OCI-LY1 (cell line): ENCODE data around the gene PGC.

Source experiments
- H2AFZ ChIP-seq: fragments of 200-600 bp; sonication (generic), shearing (Covaris generic); 2 replicates; pipeline ENCODE4 v1.6.0; 2014; ENCODE audit warnings: antibody characterized with exemption, mild to moderate bottlenecking, low read length
- H3F3A ChIP-seq: fragments of 200-600 bp; sonication (generic), shearing (Covaris generic); 2 replicates; pipeline ENCODE4 v1.6.0; 2014; ENCODE audit warnings: mild to moderate bottlenecking, antibody characterized with exemption, low read length, moderate library complexity; ENCODE audit not compliant: insufficient read depth
- H3K27ac ChIP-seq: fragments of 200-600 bp; sonication (generic); 2 replicates; pipeline ENCODE4 v1.5.1; 2014; ENCODE audit warnings: low read length, mixed run types, mild to moderate bottlenecking, low read depth; ENCODE audit not compliant: poor library complexity, severe bottlenecking
- H3K27me3 ChIP-seq: fragments of 200-600 bp; sonication (generic); 2 replicates; pipeline ENCODE4 v1.6.0; 2014; ENCODE audit warnings: antibody characterized with exemption, mild to moderate bottlenecking, low read length, moderate library complexity; ENCODE audit not compliant: insufficient read depth
- H3K36me3 ChIP-seq: fragments of 200-600 bp; sonication (generic); 2 replicates; pipeline ENCODE4 v1.6.1; 2014; ENCODE audit warnings: mild to moderate bottlenecking, antibody characterized with exemption, low read length, moderate library complexity, mixed read lengths; ENCODE audit not compliant: insufficient read depth
- H3K4me1 ChIP-seq: fragments of 200-600 bp; sonication (generic); 2 replicates; pipeline ENCODE4 v1.5.1; 2014; ENCODE audit warnings: mild to moderate bottlenecking, low read length, moderate library complexity; ENCODE audit not compliant: insufficient read depth, severe bottlenecking
- H3K4me2 ChIP-seq: fragments of 200-600 bp; sonication (generic), shearing (Covaris generic); 2 replicates; pipeline ENCODE4 v1.6.1; 2014; ENCODE audit warnings: low read length
- H3K4me3 ChIP-seq: fragments of 200-600 bp; sonication (generic); 2 replicates; pipeline ENCODE4 v1.5.1; 2014; ENCODE audit warnings: low read length, low read depth, mild to moderate bottlenecking, mixed read lengths; ENCODE audit not compliant: poor library complexity, severe bottlenecking
- H3K79me2 ChIP-seq: fragments of 200-600 bp; shearing (Covaris generic); 2 replicates; pipeline ENCODE4 v1.6.1; 2016; ENCODE audit warnings: mixed run types, low read length, mixed read lengths; ENCODE audit not compliant: insufficient read depth
- H3K9ac ChIP-seq: fragments of 200-600 bp; sonication (generic), shearing (Covaris generic); 2 replicates; pipeline ENCODE4 v1.6.1; 2014; ENCODE audit warnings: mild to moderate bottlenecking, low read length, mixed read lengths
- H3K9me2 ChIP-seq: fragments of 200-600 bp; sonication (generic), shearing (Covaris generic); 2 replicates; pipeline ENCODE4 v1.6.1; 2014; ENCODE audit warnings: low read depth, mild to moderate bottlenecking, low read length, mixed read lengths
- H3K9me3 ChIP-seq: fragments of 200-600 bp; shearing (Covaris generic); 2 replicates; pipeline ENCODE4 v1.6.1; 2014; ENCODE audit warnings: low read length, mixed read lengths
- H4K20me1 ChIP-seq: fragments of 200-600 bp; sonication (generic), shearing (Covaris generic); 2 replicates; pipeline ENCODE4 v1.6.0; 2016; ENCODE audit warnings: mild to moderate bottlenecking, low read length; ENCODE audit not compliant: insufficient read depth
- CTCF ChIP-seq: fragments of 200-600 bp; sonication (generic), shearing (Covaris generic); IDR thresholded peaks from 2 replicates; pipeline ENCODE4 v1.5.1; 2017; ENCODE audit warnings: mild to moderate bottlenecking, antibody characterized with exemption, low read length, moderate library complexity, mixed read lengths
- EZH2 ChIP-seq: fragments of 200-600 bp; sonication (generic), shearing (Covaris generic); IDR thresholded peaks from 2 replicates; pipeline ENCODE4 v1.8.0; 2017; ENCODE audit warnings: borderline replicate concordance, mixed run types, mild to moderate bottlenecking, antibody characterized with exemption, low read length, moderate library complexity, mixed read lengths

PGC gene

GRCh38 chr6:41713159-41713649, 34.0 kb downstream of the PGC start:
- H3K9me3 ChIP-seq = no peaks in the 10 kb centered on the region
- peak overlapping the region; percentile 10 for H3K27ac ChIP-seq
- no peaks in the 10 kb centered on the region for H3K9me2 ChIP-seq
- no peaks in the 10 kb centered on the region for H3K79me2 ChIP-seq
- H3K4me3 ChIP-seq = no peak overlapping the region
- no peak overlapping the region for H3K9ac ChIP-seq
- no peak overlapping the region for H2AFZ ChIP-seq
- TF ChIP-seq CTCF = no peak
- no peak for TF ChIP-seq EZH2
- peaks cover 42% of the 10 kb centered on the region for H3K4me1 ChIP-seq
- no peaks in the 10 kb centered on the region for H4K20me1 ChIP-seq
- no peaks in the 10 kb centered on the region for H3K27me3 ChIP-seq
- H3F3A ChIP-seq = no peaks in the 10 kb centered on the region
- H3K4me2 ChIP-seq = no peak overlapping the region
- H3K36me3 ChIP-seq = no peaks in the 10 kb centered on the region; the same call in 1 of the 2 replicates

GRCh38 chr6:41712651-41713103, 34.5 kb downstream of the PGC start:
- Histone ChIP-seq H3K79me2 (no peaks in the 10 kb centered on the region), H3K9me3 (no peaks in the 10 kb centered on the region), H4K20me1 (no peaks in the 10 kb centered on the region), H3K9ac (no peak overlapping the region), H3K27me3 (no peaks in the 10 kb centered on the region), H3F3A (no peaks in the 10 kb centered on the region), H3K4me2 (no peak overlapping the region), H3K4me1 (peaks cover 42% of the 10 kb centered on the region), H3K4me3 (no peak overlapping the region), H3K36me3 (no peaks in the 10 kb centered on the region; the same call in 1 of the 2 replicates), H2AFZ (no peak overlapping the region), H3K27ac (no peak overlapping the region), H3K9me2 (no peaks in the 10 kb centered on the region)
- TF ChIP-seq CTCF = no peak
- no peak for TF ChIP-seq EZH2

GRCh38 chr6:41711323-41712038, 35.7 kb downstream of the PGC start:
- H3K27ac ChIP-seq = no peak overlapping the region
- H3K4me2 ChIP-seq = no peak overlapping the region

More at GRCh38 chr6:41711323-41712038, 35.7 kb downstream of the PGC start:
- Histone ChIP-seq H3K4me1 (peaks cover 42% of the 10 kb centered on the region), H3F3A (no peaks in the 10 kb centered on the region), H2AFZ (no peak overlapping the region), H3K27me3 (no peaks in the 10 kb centered on the region), H4K20me1 (no peaks in the 10 kb centered on the region), H3K4me3 (no peak overlapping the region), H3K79me2 (no peaks in the 10 kb centered on the region), H3K9me3 (no peaks in the 10 kb centered on the region), H3K36me3 (no peaks in the 10 kb centered on the region; the same call in 1 of the 2 replicates), H3K9me2 (no peaks in the 10 kb centered on the region), H3K9ac (no peak overlapping the region)
- no peak for TF ChIP-seq CTCF
- no peak for TF ChIP-seq EZH2
